NOMO-1 treated with DMSO at 0.1 percent for 48 hours (cell line): ENCODE measurements around the gene IFT52.

ENCODE experiments used
- DNase-seq: peaks from one replicate; lab custom pipeline; 2025; ENCODE audit not compliant: unreplicated experiment; lab: John Stamatoyannopoulos, UW

Gene IFT52

GRCh38 chr20:43590392-43591303 lies at the start of gene IFT52:
Gene IFT52, plus strand, starts transcription at chr20:43590937. Its CDS starts 3,762 bp downstream, at chr20:43594699.
- DNase-seq: peak; percentile 83

GRCh38 chr20:43541214-43541613 lies 49.5 kb upstream of the IFT52 start:
- DNase-seq: peak; percentile 24

GRCh38 chr20:43542161-43542560 lies 48.6 kb upstream of the IFT52 start:
- no peak for DNase-seq

GRCh38 chr20:43542674-43543073 lies 48.1 kb upstream of the IFT52 start:
- DNase-seq: no peak

- no peak for DNase-seq
Observed at GRCh38 chr20:43543138-43543537, 47.6 kb upstream of the IFT52 start.

GRCh38 chr20:43544501-43544900 lies 46.2 kb upstream of the IFT52 start:
- no peak for DNase-seq

- DNase-seq: no peak
Observed at GRCh38 chr20:43545837-43546578, 44.7 kb upstream of the IFT52 start.

- DNase-seq: no peak
Observed at GRCh38 chr20:43548273-43548880, 42.4 kb upstream of the IFT52 start.

GRCh38 chr20:43549416-43550065 lies 41.2 kb upstream of the IFT52 start:
- no peak for DNase-seq

GRCh38 chr20:43550456-43550855 lies 40.3 kb upstream of the IFT52 start:
- no peak for DNase-seq

GRCh38 chr20:43554369-43554768 lies 36.4 kb upstream of the IFT52 start:
- peak; percentile 50 for DNase-seq

GRCh38 chr20:43558412-43559146 lies 32.2 kb upstream of the IFT52 start, which contains the start of gene SGK2:
Gene SGK2, plus strand, starts transcription at chr20:43559027. Its CDS starts 7,469 bp downstream, at chr20:43566496.
- no peak for DNase-seq

GRCh38 chr20:43559147-43559987 lies 31.4 kb upstream of the IFT52 start:
- DNase-seq: no peak

GRCh38 chr20:43560974-43561373 lies 29.8 kb upstream of the IFT52 start:
- no peak for DNase-seq

GRCh38 chr20:43563429-43563828 lies 27.3 kb upstream of the IFT52 start:
- DNase-seq: no peak

- DNase-seq: no peak
Observed at GRCh38 chr20:43563991-43564390, 26.7 kb upstream of the IFT52 start.

- no peak for DNase-seq
Observed at GRCh38 chr20:43564455-43564854, 26.3 kb upstream of the IFT52 start.

GRCh38 chr20:43564993-43565757 lies 25.6 kb upstream of the IFT52 start:
- DNase-seq: no peak

- DNase-seq: no peak
Observed at GRCh38 chr20:43565758-43566104, 25.0 kb upstream of the IFT52 start.
